NCI-H2196 treated with DMSO at 0.1 percent for 48 hours (cell line): ENCODE measurements around the gene SLC5A10.

ENCODE experiments used
- DNase-seq: peaks from one replicate; lab custom pipeline; 2025; ENCODE audit not compliant: unreplicated experiment; lab: John Stamatoyannopoulos, UW

SLC5A10 gene

GRCh38 chr17:18963126-18964017, 11.4 kb downstream of the SLC5A10 start:
- DNase-seq = no peak

GRCh38 chr17:18964018-18964351, 12.0 kb downstream of the SLC5A10 start:
- DNase-seq = no peak

- no peak for DNase-seq
Measured at GRCh38 chr17:18964550-18964949, 12.6 kb downstream of the SLC5A10 start.

GRCh38 chr17:18965530-18966236, 13.7 kb downstream of the SLC5A10 start:
- no peak for DNase-seq

DNA sequence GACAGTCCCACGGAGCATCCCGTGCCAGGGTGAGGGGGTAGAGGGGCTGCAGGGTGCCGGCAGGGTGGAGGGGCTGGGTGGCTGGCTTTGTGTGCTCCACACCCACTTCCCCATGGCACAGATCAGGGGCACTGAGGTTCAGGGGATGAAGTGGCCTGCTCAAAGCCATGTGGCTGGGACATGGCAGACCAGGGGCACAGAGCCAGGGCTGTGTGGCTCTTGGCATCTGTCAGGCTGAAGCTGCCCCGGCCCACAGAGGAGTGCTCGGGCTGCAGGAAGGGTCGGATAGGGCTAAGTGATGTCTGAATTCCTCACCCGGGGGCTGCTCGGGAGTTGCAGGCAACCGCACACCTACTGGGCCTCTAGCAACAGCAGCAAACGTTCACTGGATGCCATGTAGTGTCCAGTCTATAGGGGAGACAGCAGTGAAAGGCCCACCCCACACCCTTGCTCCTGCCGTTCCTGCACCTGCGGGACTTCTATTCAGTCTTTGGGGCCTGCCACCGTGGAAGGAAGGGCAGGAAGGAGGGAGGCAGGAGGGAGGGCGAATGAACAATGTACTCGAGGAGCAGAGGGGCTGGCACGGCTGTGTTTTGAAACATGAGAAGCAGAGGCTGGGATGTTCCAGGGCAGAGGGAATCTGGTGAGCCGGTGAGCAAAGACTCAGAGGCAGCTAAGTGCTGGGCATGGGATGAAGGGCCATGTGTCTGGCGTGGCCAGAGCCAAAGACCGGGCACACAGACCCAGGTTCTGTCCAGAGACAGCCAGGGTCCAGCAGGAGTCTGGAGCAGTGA, 15.1 kb downstream of the SLC5A10 start:
- no peak for DNase-seq

DNA sequence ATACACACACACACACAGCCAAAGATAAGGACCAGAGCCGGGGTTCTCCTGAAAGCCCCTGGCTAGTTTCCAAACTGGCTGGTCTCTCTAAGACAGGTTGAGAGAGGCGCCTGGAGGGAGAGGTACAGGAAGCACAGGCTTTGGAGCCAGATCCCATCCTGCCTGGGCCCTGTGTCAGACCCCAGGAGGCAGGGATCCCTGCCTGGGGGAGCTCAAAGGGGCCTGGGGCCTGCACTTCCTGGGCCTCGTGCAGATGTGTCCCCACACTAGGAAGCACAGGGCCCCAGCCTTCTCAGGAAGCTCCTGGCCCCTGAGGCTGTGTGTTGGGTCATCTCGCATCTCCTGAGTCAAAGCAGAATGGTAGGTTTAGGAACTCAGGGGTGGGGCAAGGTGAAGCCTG, 16.0 kb downstream of the SLC5A10 start:
- no peak for DNase-seq

DNA sequence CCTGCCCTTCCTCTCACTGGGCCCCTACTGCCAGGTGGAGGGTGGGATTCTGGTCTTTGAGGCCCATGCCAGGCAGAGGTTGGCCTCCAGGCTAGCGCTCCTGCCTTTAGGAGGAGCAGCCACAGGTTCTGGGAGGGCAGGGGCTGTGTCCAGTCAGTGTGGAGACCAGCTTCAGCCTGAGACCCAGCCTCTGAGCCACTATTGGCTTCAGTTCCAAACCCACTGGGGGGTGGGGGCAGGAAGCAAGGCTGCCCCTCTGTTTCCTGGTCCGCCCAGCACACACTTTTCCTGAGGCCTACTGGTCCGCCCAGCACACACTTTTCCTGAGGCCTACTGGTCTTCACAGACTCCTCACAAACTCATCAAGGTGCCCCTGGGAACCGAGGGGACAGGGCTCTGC, 16.4 kb downstream of the SLC5A10 start:
- no peak for DNase-seq

- no peak for DNase-seq
Measured at GRCh38 chr17:18968945-18969887, 17.3 kb downstream of the SLC5A10 start.

GRCh38 chr17:18970582-18971480, 18.9 kb downstream of the SLC5A10 start:
- no peak for DNase-seq

- no peak for DNase-seq
Measured at GRCh38 chr17:18971801-18972200, 19.8 kb downstream of the SLC5A10 start.

GRCh38 chr17:18974407-18975149, 22.6 kb downstream of the SLC5A10 start:
- DNase-seq = no peak

GRCh38 chr17:18975597-18975996, 23.6 kb downstream of the SLC5A10 start:
- no peak for DNase-seq

DNA sequence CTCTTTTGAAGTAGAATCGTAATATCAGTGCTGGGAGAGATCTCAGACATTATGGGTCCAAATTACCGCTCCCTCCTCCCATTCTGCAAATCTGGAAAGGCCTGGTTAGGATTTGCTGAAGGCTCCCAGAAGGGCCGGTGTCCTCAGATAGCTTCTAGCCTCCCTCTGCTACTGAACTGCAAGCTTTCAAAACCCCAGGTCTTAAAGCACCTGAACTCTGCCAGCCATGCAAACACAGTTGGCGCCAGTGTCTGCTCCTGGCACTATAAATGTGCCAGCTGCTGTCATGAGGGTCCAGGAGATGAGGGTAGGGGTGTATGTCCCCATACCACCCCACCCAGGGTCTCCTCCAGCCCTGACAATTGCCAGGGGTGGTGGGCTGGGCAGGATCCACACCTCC, 24.2 kb downstream of the SLC5A10 start:
- DNase-seq = no peak

GRCh38 chr17:18977021-18977420, 25.1 kb downstream of the SLC5A10 start:
- DNase-seq = no peak

DNA sequence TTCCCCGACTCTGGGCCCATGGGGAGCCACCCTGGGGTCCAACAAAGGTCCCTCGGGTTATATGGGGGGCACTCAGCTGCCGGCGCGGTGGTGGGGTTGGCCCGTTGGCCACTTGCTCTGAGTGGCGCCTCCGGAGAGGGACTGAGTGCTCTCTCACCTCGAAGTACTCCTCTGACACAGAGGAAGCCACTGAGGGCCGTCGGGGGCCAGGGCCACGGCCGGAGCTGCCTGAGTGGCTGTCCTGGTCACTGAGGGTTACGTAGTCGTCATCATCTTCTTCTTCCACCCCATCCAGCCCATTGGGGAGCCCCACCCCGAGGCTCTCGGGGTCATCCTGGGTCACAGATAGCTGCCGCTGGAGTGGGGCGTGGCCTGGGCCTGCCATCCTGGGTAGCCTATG, 25.7 kb downstream of the SLC5A10 start:
- DNase-seq = no peak

DNA sequence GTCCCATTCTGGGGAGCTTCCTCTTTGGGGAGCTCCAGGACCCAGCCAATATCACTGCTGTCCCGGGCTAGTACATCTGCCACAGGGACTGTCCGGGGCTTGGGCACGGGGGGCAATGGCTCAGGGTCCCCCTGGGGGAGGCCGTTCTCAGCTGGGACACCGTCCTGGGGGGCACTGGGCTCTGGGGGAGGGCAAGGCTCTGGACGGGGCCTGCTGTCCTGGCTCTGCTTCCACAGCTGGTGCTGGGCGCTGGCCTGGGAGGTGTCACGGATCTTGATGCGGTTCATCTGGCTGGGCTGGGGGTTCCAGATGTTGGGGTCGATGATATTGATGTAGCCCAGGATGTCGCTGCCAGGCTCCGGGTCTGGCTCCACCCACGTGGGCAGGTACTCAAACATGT, 26.1 kb downstream of the SLC5A10 start:
- DNase-seq = no peak

GRCh38 chr17:18978655-18979054, 26.7 kb downstream of the SLC5A10 start:
- no peak for DNase-seq

GRCh38 chr17:18980682-18981334, 28.8 kb downstream of the SLC5A10 start:
- no peak for DNase-seq

DNA sequence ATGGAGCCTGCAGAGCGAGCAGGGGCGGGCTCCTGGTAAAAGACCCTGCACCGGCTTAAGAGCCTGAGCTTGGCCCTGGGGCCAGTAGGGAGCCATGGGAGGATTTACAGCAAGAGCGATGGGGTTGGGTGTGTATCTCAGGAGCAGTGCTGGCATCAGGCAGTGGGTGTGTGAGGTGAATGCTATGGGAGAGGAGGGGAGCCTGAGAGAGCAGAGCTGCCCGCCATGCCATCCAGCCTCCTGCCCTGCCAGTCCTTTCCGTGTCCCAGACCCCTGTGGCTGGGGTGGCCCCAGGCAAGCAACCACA, 29.3 kb downstream of the SLC5A10 start:
- DNase-seq = no peak
